ENCODE results near the gene EIF4A2. TPM values are rescaled to one million over a fixed set of nuclear protein-coding genes. Genes with fewer than 3 reads are reported as not detected.

The EIF4A2 gene
- total RNA-seq, 1 experiment from 2014 or later = 523 TPM

GRCh38 chr3:186823386-186823785 lies 40.0 kb downstream of the EIF4A2 start:
- Histone ChIP-seq H3K27me3 (ENCODE audit: control insufficient read depth, insufficient read depth, low read length) (peaks cover 29% of the 10 kb centered on the region), H3K36me3 (replicated peaks; ENCODE audit: control insufficient read depth, insufficient read depth, low read length) (no peaks in the 10 kb centered on the region), H3K4me3 (ENCODE audit: insufficient read depth, low read depth, low read length) (no peak overlapping the region)
- no peak for DNase-seq

GRCh38 chr3:186824430-186825139 lies 41.2 kb downstream of the EIF4A2 start:
- Histone ChIP-seq H3K4me3 (ENCODE audit: insufficient read depth, low read depth, low read length) (peak overlapping the region; percentile 80), H3K36me3 (replicated peaks; ENCODE audit: control insufficient read depth, insufficient read depth, low read length) (no peaks in the 10 kb centered on the region), H3K27me3 (ENCODE audit: control insufficient read depth, insufficient read depth, low read length) (peaks cover 33% of the 10 kb centered on the region)
- DNase-seq = peak; percentile 47

- H3K4me3 ChIP-seq (ENCODE audit: insufficient read depth, low read depth, low read length) = peak overlapping the region; percentile 80
- H3K27me3 ChIP-seq (ENCODE audit: control insufficient read depth, insufficient read depth, low read length) = peaks cover 40% of the 10 kb centered on the region
These were observed 42.0 kb downstream of the EIF4A2 start for GRCh38 chr3:186825294-186825821.

GRCh38 chr3:186825872-186826409 lies 42.6 kb downstream of the EIF4A2 start:
- Histone ChIP-seq H3K4me3 (ENCODE audit: insufficient read depth, low read depth, low read length) (peak overlapping the region; percentile 80), H3K27me3 (ENCODE audit: control insufficient read depth, insufficient read depth, low read length) (peaks cover 40% of the 10 kb centered on the region), H3K36me3 (replicated peaks; ENCODE audit: control insufficient read depth, insufficient read depth, low read length) (no peaks in the 10 kb centered on the region)
- DNase-seq = peak; percentile 30

More at GRCh38 chr3:186825294-186825821, 42.0 kb downstream of the EIF4A2 start:
- DNase-seq = peak; percentile 81
- no peaks in the 10 kb centered on the region for H3K36me3 ChIP-seq (replicated peaks; ENCODE audit: control insufficient read depth, insufficient read depth, low read length)

- no peaks in the 10 kb centered on the region for H3K36me3 ChIP-seq (replicated peaks; ENCODE audit: control insufficient read depth, insufficient read depth, low read length)
- H3K27me3 ChIP-seq (ENCODE audit: control insufficient read depth, insufficient read depth, low read length) = peaks cover 40% of the 10 kb centered on the region
- peak; percentile 70 for DNase-seq
- H3K4me3 ChIP-seq (ENCODE audit: insufficient read depth, low read depth, low read length) = peak overlapping the region; percentile 80
These were observed 43.1 kb downstream of the EIF4A2 start for GRCh38 chr3:186826410-186826975.

- DNase-seq = peak; percentile 99
- no peaks in the 10 kb centered on the region for H3K36me3 ChIP-seq (replicated peaks; ENCODE audit: control insufficient read depth, insufficient read depth, low read length)
- peak overlapping the region; percentile 80 for H3K4me3 ChIP-seq (ENCODE audit: insufficient read depth, low read depth, low read length)
- peaks cover 40% of the 10 kb centered on the region for H3K27me3 ChIP-seq (ENCODE audit: control insufficient read depth, insufficient read depth, low read length)
These were observed 43.8 kb downstream of the EIF4A2 start for GRCh38 chr3:186826976-186827857.

- Histone ChIP-seq H3K36me3 (replicated peaks; ENCODE audit: control insufficient read depth, insufficient read depth, low read length) (no peaks in the 10 kb centered on the region), H3K27me3 (ENCODE audit: control insufficient read depth, insufficient read depth, low read length) (peaks cover 40% of the 10 kb centered on the region), H3K4me3 (ENCODE audit: insufficient read depth, low read depth, low read length) (no peak overlapping the region)
- DNase-seq = peak; percentile 27
These were observed 45.0 kb downstream of the EIF4A2 start for GRCh38 chr3:186828340-186828739.

- Histone ChIP-seq H3K36me3 (replicated peaks; ENCODE audit: control insufficient read depth, insufficient read depth, low read length) (no peaks in the 10 kb centered on the region), H3K4me3 (ENCODE audit: insufficient read depth, low read depth, low read length) (no peak overlapping the region), H3K27me3 (ENCODE audit: control insufficient read depth, insufficient read depth, low read length) (peaks cover 18% of the 10 kb centered on the region)
- no peak for DNase-seq
These were observed 48.4 kb downstream of the EIF4A2 start for GRCh38 chr3:186831798-186832197.

GRCh38 chr3:186832276-186832675 lies 48.9 kb downstream of the EIF4A2 start:
- no peak for DNase-seq
- Histone ChIP-seq H3K4me3 (ENCODE audit: insufficient read depth, low read depth, low read length) (no peak overlapping the region), H3K36me3 (replicated peaks; ENCODE audit: control insufficient read depth, insufficient read depth, low read length) (no peaks in the 10 kb centered on the region), H3K27me3 (ENCODE audit: control insufficient read depth, insufficient read depth, low read length) (peaks cover 16% of the 10 kb centered on the region)

Other genes with a start within 250 kb of the EIF4A2 start
- 0.81 and 1.8 TPM in 2 replicates for gene CRYGS, start 239.2 kb upstream of the EIF4A2 start, total RNA-seq (2014; rRNA removed; shearing (Covaris generic))
- gene TBCCD1, start 216.2 kb upstream of the EIF4A2 start, total RNA-seq (2014; rRNA removed; shearing (Covaris generic)) = 15.2 and 19.6 TPM in 2 replicates
- gene DNAJB11, start 212.9 kb upstream of the EIF4A2 start, total RNA-seq (2014; rRNA removed; shearing (Covaris generic)) = 54.7 and 55.1 TPM in 2 replicates
- gene AHSG, start 170.5 kb upstream of the EIF4A2 start, total RNA-seq (2014; rRNA removed; shearing (Covaris generic)) = not detected in 2 replicates
- gene FETUB, start 143.2 kb upstream of the EIF4A2 start, total RNA-seq (2014; rRNA removed; shearing (Covaris generic)) = not detected in 2 replicates
- 0.14 TPM in 1 of 2 replicates, not detected in the other for gene HRG, start 117.6 kb upstream of the EIF4A2 start, total RNA-seq (2014; rRNA removed; shearing (Covaris generic))
- gene KNG1, start 66.2 kb upstream of the EIF4A2 start, total RNA-seq (2014; rRNA removed; shearing (Covaris generic)) = not detected in 2 replicates
- 105 and 131 TPM in 2 replicates for gene RFC4, start 22.9 kb downstream of the EIF4A2 start, total RNA-seq (2014; rRNA removed; shearing (Covaris generic))
- not detected in 2 replicates for gene ADIPOQ, start 59.1 kb downstream of the EIF4A2 start, total RNA-seq (2014; rRNA removed; shearing (Covaris generic))
- 53.5 and 62.2 TPM in 2 replicates for gene ST6GAL1, start 146.9 kb downstream of the EIF4A2 start, total RNA-seq (2014; rRNA removed; shearing (Covaris generic))

Measured in H7 (cell line).